ENCODE measurements around the gene ARHGAP26. TPM values are rescaled to one million over a fixed set of nuclear protein-coding genes. Genes with fewer than 3 reads are reported as not detected.

The ARHGAP26 gene
- total RNA-seq, 4 donors from 2014 or later: 22.3 to 40.7 (median 28.2) TPM

- no peak for DNase-seq (ENCODE audit: extremely low spot score)
- intact Hi-C loops (cut with DNase I): no loop called here
- Histone ChIP-seq H3K4me3 (no peak overlapping the region), H3K27ac (replicated peaks in 1 of 4) (no peak overlapping the region), H3K4me1 (peaks cover 0 to 6% (median 5%) of the 10 kb centered on the region in 4 donors), H3K27me3 (no peaks in the 10 kb centered on the region), H3K9me3 (no peaks in the 10 kb centered on the region), H3K36me3 (peaks cover 0 to 9% (median 2%) of the 10 kb centered on the region in 4 donors)
- TF ChIP-seq EP300 (IDR thresholded peaks at IDR 0.05) (no peak), CTCF (IDR thresholded peaks at IDR 0.05) (no peak), POLR2A (IDR thresholded peaks at IDR 0.05; ENCODE audit: low read depth) (no peak), POLR2AphosphoS5 (IDR thresholded peaks at IDR 0.05) (no peak)
- 83% methylated on average over 6 of the region's 6 CpGs for WGBS
Observed at GRCh38 chr5:143275512-143276363, 505.6 kb downstream of the ARHGAP26 start.

- no peak for TF ChIP-seq CTCF (IDR thresholded peaks at IDR 0.05)
- TF ChIP-seq POLR2AphosphoS5 (IDR thresholded peaks at IDR 0.05): no peak
- Histone ChIP-seq H3K27me3 (no peaks in the 10 kb centered on the region), H3K4me1 (peaks cover 0 to 6% (median 5%) of the 10 kb centered on the region in 4 donors), H3K9me3 (no peaks in the 10 kb centered on the region), H3K36me3 (peaks cover 0 to 21% (median 8%) of the 10 kb centered on the region in 4 donors), H3K27ac (replicated peaks in 1 of 4) (no peak overlapping the region), H3K4me3 (no peak overlapping the region)
- 82% methylated on average over 2 of the region's 2 CpGs for WGBS
- DNase-seq (ENCODE audit: extremely low spot score): no peak
- intact Hi-C loops (cut with DNase I): no loop called here
Observed at GRCh38 chr5:143277536-143277935, 507.4 kb downstream of the ARHGAP26 start.

Other genes with a start within 250 kb of the ARHGAP26 start
- gene FGF1, start 84.3 kb upstream of the ARHGAP26 start, total RNA-seq: 1 to 10 TPM; 1.7 to 4.0 (median 2.9) TPM